ENCODE measurements around the gene LYL1.

Gene LYL1

DNA sequence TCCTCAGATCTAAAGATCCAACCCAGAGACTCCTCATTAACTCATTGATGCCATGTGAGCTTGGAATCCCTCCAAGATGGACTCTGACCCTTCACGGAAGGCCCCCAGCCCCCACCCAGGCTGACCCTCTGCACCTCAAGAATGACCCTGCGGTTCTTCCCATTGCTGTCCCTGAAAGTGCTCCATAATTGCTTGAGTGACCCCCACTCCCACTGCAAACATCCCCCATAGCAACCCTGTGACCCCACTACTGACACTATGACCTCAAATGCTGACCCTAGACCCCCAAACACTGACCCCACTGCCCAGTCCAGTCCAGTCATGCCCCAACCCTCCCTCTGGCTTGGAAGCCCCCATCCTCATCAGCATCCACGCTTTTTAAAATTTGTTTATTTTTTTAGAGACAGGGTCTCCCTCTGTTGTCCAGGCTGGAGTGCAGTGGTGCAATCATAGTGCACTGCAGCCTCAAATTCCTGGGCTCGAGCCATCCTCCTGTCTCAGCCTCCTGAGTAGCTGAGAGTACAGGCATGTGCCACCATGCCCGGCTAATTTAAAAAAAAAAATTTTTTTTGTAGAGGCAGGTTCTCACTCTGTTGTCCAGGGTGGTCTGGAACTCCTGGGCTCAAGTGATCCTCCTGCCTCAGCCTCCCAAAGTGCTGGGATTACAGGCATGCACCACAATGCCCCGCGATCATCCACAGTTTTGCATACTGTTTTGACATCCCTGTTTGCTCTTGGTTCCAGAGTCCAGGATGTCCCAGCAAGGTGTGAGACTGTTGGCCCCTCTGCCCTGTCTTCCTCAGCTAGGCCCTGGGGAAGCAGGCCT, 855 bp downstream of the LYL1 start:
- peak overlapping the region; percentile 54 for H3K4me3 ChIP-seq (ENCODE audit: low read depth, low read length)
- peaks cover 51% of the 10 kb centered on the region for H3K27me3 ChIP-seq (ENCODE audit: control insufficient read depth, insufficient read depth, low read length)
- H3K9me3 ChIP-seq (ENCODE audit: control insufficient read depth, insufficient read depth, low read depth, low read length): no peaks in the 10 kb centered on the region
- H3K9ac ChIP-seq (ENCODE audit: low read length): peak overlapping the region; percentile 76
- H3K4me1 ChIP-seq (ENCODE audit: control insufficient read depth, insufficient read depth, low read length): peaks cover 12% of the 10 kb centered on the region
- H3K36me3 ChIP-seq (ENCODE audit: control insufficient read depth, insufficient read depth, low read length): peaks cover 6% of the 10 kb centered on the region
- peak overlapping the region; percentile 70; the same call in 1 of the 2 replicates for H3K27ac ChIP-seq (ENCODE audit: low read depth, low read length)

- no peaks in the 10 kb centered on the region for H3K9me3 ChIP-seq (ENCODE audit: control insufficient read depth, insufficient read depth, low read depth, low read length)
- peaks cover 6% of the 10 kb centered on the region for H3K36me3 ChIP-seq (ENCODE audit: control insufficient read depth, insufficient read depth, low read length)
- H3K27ac ChIP-seq (ENCODE audit: low read depth, low read length): no peak overlapping the region
- H3K4me1 ChIP-seq (ENCODE audit: control insufficient read depth, insufficient read depth, low read length): peaks cover 12% of the 10 kb centered on the region
- H3K27me3 ChIP-seq (ENCODE audit: control insufficient read depth, insufficient read depth, low read length): peaks cover 58% of the 10 kb centered on the region
- H3K9ac ChIP-seq (ENCODE audit: low read length): no peak overlapping the region
- H3K4me3 ChIP-seq (ENCODE audit: low read depth, low read length): no peak overlapping the region
These were observed 1.6 kb downstream of the LYL1 start for GRCh38 chr19:13100841-13101589.

GRCh38 chr19:13100031-13100588, 2.5 kb downstream of the LYL1 start:
- H3K9me3 ChIP-seq (ENCODE audit: control insufficient read depth, insufficient read depth, low read depth, low read length): no peaks in the 10 kb centered on the region
- peaks cover 5% of the 10 kb centered on the region for H3K36me3 ChIP-seq (ENCODE audit: control insufficient read depth, insufficient read depth, low read length)
- no peak overlapping the region for H3K9ac ChIP-seq (ENCODE audit: low read length)
- H3K4me1 ChIP-seq (ENCODE audit: control insufficient read depth, insufficient read depth, low read length): peaks cover 12% of the 10 kb centered on the region
- H3K4me3 ChIP-seq (ENCODE audit: low read depth, low read length): no peak overlapping the region
- H3K27me3 ChIP-seq (ENCODE audit: control insufficient read depth, insufficient read depth, low read length): peaks cover 66% of the 10 kb centered on the region
- H3K27ac ChIP-seq (ENCODE audit: low read depth, low read length): no peak overlapping the region

DNA sequence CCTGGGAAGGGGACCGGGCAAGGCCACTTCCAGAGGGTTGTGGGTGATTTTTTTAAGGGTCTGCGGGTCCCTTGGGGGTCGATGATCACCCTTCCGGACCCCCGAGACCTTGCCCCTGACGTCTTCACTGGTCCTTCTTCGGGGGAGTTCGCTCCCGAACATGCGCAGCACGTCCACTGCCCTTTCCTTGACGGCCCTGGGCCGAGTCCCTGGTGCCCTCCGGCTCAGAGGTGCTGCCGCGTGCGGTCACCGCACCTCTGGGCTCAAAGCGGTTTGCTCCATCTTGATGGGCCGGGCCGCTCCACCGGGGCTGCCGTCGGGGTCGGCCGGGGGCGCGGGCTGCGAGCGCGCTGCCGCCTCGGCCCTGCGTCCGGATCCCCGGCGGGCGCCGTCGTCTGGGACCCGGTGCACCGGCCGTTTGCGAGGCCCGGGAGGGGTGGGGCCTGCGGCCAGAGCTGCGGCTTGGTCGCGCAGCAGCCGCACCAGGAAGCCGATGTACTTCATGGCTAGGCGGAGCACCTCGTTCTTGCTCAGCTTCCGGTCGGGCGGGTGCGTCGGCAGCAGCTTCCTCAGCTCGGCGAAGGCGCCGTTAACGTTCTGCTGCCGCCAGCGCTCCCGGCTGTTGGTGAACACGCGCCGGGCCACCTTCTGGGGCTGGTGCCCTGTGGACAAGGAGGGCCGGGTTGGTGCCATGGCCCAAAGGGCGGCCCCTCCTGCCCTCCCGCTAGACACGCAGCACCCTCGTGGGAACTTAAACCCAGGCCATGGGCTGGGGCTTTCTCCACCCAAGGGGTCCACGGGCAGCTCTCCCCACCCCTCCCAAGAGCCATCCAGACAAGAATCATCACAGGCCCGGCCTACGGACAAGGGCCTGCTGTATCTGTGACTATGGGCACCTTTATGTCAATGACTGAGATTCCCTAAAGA, 3.3 kb downstream of the LYL1 start:
- peak overlapping the region; percentile 34 for H3K4me3 ChIP-seq (ENCODE audit: low read depth, low read length)
- no peaks in the 10 kb centered on the region for H3K36me3 ChIP-seq (ENCODE audit: control insufficient read depth, insufficient read depth, low read length)
- H3K9ac ChIP-seq (ENCODE audit: low read length): no peak overlapping the region
- H3K27ac ChIP-seq (ENCODE audit: low read depth, low read length): no peak overlapping the region
- no peaks in the 10 kb centered on the region for H3K9me3 ChIP-seq (ENCODE audit: control insufficient read depth, insufficient read depth, low read depth, low read length)
- H3K4me1 ChIP-seq (ENCODE audit: control insufficient read depth, insufficient read depth, low read length): peaks cover 17% of the 10 kb centered on the region
- peaks cover 72% of the 10 kb centered on the region for H3K27me3 ChIP-seq (ENCODE audit: control insufficient read depth, insufficient read depth, low read length)

DNA sequence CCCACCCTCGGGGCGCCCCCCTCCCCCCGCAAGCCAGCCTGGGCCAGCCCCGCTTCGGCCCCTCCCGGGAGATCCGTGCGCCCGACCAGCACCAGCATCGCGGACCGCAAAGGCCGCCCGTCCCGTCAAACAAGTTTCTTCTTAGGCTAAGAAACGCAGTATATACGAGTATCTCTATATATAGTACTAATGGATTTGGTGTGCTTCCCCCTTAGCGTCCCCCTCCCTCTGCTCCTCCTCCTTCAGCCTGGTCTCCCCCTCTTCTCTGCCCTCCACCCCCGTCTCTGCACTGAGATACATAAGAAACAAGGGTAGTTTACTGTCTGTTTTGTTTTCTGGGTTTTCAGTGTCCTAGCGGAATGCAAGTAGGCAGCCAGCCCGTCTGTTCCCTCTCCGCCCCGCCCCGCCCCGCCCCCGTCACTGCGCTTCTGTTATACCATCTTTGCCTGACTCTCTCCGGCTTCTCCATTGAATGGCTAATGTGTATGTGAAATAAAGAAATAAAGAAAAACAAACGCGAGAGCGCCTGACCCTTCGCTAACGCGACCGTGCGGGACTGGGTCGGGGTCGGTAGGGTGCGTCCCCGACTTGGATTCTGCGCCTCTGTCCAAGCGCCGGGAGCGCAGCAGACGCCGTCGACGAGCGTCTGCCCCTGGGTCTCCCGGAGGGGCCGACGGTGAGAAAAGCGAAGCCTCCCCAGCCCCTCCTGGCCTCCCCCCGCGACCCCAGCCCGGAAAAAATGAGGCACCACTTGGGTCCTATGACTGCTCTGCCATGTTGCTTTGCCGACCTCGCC, 4.2 kb downstream of the LYL1 start:
- Histone ChIP-seq H3K36me3 (ENCODE audit: control insufficient read depth, insufficient read depth, low read length) (no peaks in the 10 kb centered on the region), H3K4me3 (ENCODE audit: low read depth, low read length) (peak overlapping the region; percentile 34), H3K27ac (ENCODE audit: low read depth, low read length) (no peak overlapping the region), H3K4me1 (ENCODE audit: control insufficient read depth, insufficient read depth, low read length) (peaks cover 24% of the 10 kb centered on the region), H3K27me3 (ENCODE audit: control insufficient read depth, insufficient read depth, low read length) (peaks cover 77% of the 10 kb centered on the region), H3K9ac (ENCODE audit: low read length) (no peak overlapping the region), H3K9me3 (ENCODE audit: control insufficient read depth, insufficient read depth, low read depth, low read length) (no peaks in the 10 kb centered on the region)

- H3K9me3 ChIP-seq (ENCODE audit: control insufficient read depth, insufficient read depth, low read depth, low read length): no peaks in the 10 kb centered on the region
- no peak overlapping the region for H3K27ac ChIP-seq (ENCODE audit: low read depth, low read length)
- peaks cover 22% of the 10 kb centered on the region for H3K4me1 ChIP-seq (ENCODE audit: control insufficient read depth, insufficient read depth, low read length)
- H3K4me3 ChIP-seq (ENCODE audit: low read depth, low read length): peak overlapping the region; percentile 41; the same call in 1 of the 2 replicates
- H3K27me3 ChIP-seq (ENCODE audit: control insufficient read depth, insufficient read depth, low read length): peaks cover 82% of the 10 kb centered on the region
- H3K36me3 ChIP-seq (ENCODE audit: control insufficient read depth, insufficient read depth, low read length): no peaks in the 10 kb centered on the region
- no peak overlapping the region for H3K9ac ChIP-seq (ENCODE audit: low read length)
These were observed 5.0 kb downstream of the LYL1 start for GRCh38 chr19:13097463-13098258.

GRCh38 chr19:13097033-13097462, 5.6 kb downstream of the LYL1 start:
- Histone ChIP-seq H3K27ac (ENCODE audit: low read depth, low read length) (no peak overlapping the region), H3K36me3 (ENCODE audit: control insufficient read depth, insufficient read depth, low read length) (no peaks in the 10 kb centered on the region), H3K9me3 (ENCODE audit: control insufficient read depth, insufficient read depth, low read depth, low read length) (no peaks in the 10 kb centered on the region), H3K4me3 (ENCODE audit: low read depth, low read length) (peak overlapping the region; percentile 41; the same call in 1 of the 2 replicates), H3K9ac (ENCODE audit: low read length) (no peak overlapping the region), H3K27me3 (ENCODE audit: control insufficient read depth, insufficient read depth, low read length) (peaks cover 85% of the 10 kb centered on the region), H3K4me1 (ENCODE audit: control insufficient read depth, insufficient read depth, low read length) (peaks cover 22% of the 10 kb centered on the region)

DNA sequence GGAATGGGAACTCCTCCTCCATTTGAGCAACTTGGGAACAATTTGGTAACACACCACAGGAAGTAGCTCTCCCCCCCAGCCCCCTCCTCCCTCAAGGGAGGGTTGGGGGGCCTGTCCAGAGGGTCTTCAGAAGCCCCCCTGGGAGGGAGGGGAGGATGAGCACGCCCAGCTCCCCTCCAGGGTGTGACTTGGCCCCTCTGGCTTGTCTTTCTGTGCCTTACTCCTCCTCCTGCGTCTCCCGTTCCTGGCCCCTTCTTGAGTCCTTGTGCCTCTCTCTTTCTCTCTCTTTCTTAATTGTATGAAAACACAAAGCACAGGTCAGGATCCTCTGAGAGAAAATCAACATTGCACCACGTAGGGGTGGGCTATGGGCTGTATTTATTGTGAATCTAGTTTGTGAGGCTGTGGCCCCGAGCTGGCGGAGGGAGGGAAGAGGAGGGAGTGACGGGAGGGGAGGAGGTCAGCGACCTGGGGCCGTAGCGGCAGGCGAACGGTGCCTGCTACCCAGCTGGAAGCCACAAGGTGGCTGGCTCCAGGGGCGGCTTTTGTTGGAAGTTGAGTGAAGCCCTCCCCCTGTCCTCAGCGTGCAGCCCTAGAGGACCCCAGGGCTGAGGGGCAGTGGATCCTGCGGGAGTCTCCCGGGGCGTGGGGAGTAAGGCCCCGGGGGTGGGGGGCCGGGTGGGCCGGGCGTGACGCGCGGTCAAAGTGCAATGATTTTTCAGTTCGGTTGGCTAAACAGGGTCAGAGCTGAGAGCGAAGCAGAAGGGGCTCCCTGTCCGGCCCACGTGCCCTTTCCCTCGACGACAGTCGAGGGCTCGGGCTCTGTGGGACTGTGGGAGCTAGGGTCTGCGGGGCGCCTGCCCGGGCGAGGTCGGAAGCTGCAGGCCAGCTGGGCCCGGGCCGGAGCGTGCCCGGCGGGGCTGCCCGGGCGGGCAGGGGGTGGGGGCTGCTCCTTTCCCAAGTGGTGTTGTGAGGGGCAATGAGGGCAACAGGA, 6.4 kb downstream of the LYL1 start:
- Histone ChIP-seq H3K9ac (ENCODE audit: low read length) (peak overlapping the region; percentile 9), H3K4me1 (ENCODE audit: control insufficient read depth, insufficient read depth, low read length) (peaks cover 27% of the 10 kb centered on the region), H3K27me3 (ENCODE audit: control insufficient read depth, insufficient read depth, low read length) (peaks cover 89% of the 10 kb centered on the region), H3K36me3 (ENCODE audit: control insufficient read depth, insufficient read depth, low read length) (no peaks in the 10 kb centered on the region), H3K9me3 (ENCODE audit: control insufficient read depth, insufficient read depth, low read depth, low read length) (no peaks in the 10 kb centered on the region), H3K4me3 (ENCODE audit: low read depth, low read length) (peak overlapping the region; percentile 61), H3K27ac (ENCODE audit: low read depth, low read length) (no peak overlapping the region)

DNA sequence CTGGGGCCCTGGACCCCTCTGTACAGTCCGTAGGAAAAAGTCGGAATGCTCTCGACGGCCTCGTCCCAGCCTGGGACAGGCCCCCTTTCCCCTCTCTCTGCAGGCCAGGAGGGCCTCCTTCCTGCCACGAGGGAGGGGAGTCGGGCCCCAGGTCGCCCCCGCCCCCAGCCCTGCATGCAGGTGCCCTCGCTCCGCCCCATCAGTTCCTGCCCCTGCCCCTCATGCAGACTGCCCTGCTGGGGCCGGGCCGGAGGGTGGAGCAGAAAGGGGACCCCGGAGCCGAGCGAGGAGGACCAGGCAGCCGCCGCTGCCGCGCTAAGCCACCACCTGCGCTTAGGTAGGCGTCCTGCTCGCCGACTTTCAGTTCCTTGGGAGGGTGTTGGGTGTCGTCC, 7.3 kb downstream of the LYL1 start:
- no peaks in the 10 kb centered on the region for H3K36me3 ChIP-seq (ENCODE audit: control insufficient read depth, insufficient read depth, low read length)
- H3K4me1 ChIP-seq (ENCODE audit: control insufficient read depth, insufficient read depth, low read length): peaks cover 34% of the 10 kb centered on the region
- H3K4me3 ChIP-seq (ENCODE audit: low read depth, low read length): peak overlapping the region; percentile 61
- no peaks in the 10 kb centered on the region for H3K9me3 ChIP-seq (ENCODE audit: control insufficient read depth, insufficient read depth, low read depth, low read length)
- no peak overlapping the region for H3K27ac ChIP-seq (ENCODE audit: low read depth, low read length)
- H3K9ac ChIP-seq (ENCODE audit: low read length): no peak overlapping the region
- peaks cover 84% of the 10 kb centered on the region for H3K27me3 ChIP-seq (ENCODE audit: control insufficient read depth, insufficient read depth, low read length)

Measured in HUES6 (cell line).